HG03460 (cell line): ENCODE data around the gene FTCD.

Experiments used
- ATAC-seq: cut with Tn5 transposase; IDR thresholded peaks from one replicate; pipeline ENCODE4 v1.9.1; 2021; ENCODE audit not compliant: unreplicated experiment

The FTCD gene

DNA sequence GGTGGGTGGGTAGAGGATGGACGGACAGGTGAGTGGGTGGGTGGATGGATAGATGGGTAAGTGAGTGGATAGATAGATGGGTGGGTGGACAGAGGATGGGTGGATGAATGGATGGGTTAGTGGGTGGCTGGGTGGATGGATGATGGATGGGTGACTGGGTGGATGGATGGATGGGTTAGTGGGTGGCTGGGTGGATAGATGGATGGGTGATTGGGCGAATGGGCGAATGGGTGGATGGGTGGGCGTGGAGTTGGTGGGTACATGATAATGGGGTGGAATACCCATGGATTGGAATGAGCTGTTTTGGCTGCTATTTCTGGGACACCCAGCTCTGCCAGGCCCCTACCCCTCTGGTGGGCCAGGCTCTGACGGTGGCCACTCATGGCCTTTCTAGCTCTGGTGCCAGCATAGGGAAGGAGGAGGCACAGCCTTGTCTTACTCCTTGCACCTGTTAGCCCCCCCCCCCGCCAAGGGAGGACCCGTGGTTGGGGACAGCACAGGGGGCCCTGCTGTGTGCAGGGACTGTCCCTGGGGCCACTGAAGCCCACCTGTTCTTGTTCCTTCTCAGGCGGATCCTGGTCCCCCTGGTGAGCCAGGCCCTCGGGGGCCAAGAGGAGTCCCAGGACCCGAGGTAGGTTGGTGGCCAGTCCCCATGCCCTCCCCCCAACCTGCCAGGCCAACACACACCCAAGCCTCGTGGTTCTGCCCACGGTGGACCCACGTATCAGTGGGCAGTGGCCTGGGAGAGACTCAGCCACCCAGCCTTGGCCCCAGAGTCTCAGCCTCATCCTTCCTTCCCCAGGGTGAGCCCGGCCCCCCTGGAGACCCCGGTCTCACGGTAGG is 31.1 kb downstream of the FTCD start:
- no peak for ATAC-seq

- ATAC-seq: no peak
Observed at GRCh38 chr21:46122758-46123683, 32.4 kb downstream of the FTCD start.

DNA sequence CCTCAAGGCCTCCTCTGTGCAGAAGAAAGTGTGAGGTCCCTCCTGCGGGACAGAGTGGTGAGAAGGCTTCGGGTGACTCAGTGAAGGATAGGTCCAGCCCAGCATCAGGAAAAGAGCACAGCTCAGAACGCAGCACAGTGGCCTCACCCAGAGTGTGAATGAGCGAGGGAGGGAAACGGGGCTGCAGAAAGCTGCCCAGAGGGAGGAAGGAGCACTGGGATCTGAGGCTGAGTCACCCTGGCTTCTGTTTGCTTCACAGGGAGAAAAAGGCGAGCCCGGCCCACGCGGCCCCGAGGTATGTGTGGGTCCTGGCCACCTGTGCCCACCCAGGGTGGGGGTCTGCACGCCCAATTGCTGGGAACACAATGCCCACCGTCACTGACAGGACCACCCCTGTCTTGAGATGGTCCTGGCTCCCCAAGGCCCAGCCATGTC is 33.1 kb downstream of the FTCD start:
- ATAC-seq: no peak

DNA sequence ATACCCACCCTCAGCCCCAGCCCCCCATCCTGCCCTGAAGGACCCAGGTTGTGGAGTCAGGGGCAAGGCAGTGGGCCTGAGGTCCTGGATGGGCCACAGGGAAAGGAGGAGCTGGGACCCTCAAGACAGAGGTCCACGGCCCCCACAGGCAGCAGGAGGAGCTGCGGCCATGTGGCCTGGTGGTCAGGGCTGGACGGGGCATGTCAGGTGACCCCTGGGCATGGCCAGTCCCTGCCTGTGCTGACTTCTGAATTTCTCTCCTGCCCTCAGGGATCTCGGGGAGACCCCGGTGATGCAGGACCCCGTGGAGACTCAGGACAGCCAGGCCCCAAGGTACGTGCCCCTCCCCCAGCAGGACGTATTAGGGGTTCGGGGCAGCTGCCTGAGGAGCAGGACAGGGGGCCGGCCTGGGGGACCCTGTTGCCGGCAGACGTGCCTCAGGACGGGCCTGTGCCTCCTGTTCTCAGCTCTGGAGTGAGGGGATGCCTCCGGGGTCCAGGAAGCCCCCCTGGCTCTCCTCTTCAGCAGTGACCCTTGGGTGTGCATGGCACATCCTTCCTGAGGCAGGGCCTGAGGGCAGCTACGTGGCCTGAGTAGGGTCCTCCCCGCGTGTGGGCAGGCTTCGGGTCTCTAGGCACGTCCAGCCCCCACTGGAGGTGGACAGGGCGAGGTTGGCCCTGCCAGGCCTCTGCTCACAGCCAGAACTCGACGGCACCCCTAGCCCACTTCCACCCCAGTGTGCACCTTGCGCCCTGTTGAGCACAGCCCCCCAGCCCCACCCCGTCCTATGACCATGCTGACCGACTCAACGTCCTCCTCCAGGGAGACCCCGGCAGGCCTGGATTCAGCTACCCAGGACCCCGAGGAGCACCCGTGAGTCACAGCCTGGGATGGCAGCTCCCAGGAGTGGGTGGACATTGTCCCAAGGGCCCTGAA is 33.8 kb downstream of the FTCD start:
- ATAC-seq: no peak

- no peak for ATAC-seq
Observed at GRCh38 chr21:46120301-46121285, 34.8 kb downstream of the FTCD start.

GRCh38 chr21:46119637-46120271 is 35.6 kb downstream of the FTCD start:
- no peak for ATAC-seq

DNA sequence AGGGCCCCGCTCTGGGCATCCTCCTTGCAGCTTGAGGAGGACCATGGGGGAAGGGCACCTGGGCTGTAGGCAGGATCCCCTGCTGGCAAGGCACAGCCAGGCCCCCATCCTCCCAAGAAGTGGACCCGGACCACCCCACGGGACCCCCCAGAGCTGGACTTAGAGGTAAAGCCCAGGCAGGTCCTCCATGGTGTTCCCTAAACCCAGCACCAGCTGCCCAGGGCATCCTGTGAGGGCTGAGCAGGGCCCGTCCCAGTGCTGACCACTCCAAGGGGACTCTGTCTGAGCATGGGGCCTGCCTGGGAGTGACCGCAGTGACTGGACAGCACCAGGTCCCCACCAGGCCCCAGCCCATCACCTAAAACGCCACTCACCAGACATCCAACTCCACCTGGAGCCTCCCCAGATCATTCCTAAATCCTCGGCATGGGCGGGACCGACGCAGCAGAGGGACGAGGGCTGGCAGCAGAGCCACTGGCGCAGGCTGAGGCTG is 36.2 kb downstream of the FTCD start:
- ATAC-seq: no peak

GRCh38 chr21:46118316-46119143 is 36.8 kb downstream of the FTCD start:
- ATAC-seq: no peak

DNA sequence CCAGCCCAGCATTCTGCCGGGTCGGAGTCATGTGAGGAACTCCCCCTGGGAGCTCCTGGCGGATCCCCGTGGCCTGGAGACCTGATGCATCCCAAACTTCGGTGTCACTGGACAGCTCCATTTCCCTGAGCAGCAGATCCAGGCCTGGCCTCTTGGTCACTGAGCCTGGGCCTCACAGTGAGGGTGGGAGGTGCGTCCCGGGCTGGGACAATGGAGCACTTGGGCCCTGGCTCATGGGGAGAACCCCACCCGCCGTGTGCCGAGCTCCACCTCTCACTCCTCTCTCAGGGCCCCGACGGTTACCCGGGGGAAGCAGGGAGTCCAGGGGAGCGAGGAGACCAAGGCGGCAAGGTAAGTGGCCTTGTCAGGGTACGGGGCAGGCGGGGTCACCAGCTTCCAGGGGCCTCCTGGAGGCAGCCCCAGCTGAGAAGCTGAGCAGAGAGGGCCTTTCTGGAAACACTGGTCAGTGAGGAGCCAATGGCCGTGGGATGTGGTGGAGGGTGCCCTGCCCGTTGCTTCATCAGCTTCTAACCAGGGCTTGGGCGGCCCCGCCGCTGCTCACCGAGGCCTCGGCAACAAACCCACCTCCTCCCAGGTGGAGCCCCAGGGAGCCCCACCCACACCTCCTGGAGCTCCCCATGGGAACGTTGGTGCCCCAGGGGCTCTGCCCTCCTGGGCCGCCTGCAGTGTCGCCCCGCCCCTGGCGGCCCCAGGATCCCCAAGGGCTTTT is 37.6 kb downstream of the FTCD start:
- ATAC-seq: no peak

GRCh38 chr21:46116776-46117585 is 38.4 kb downstream of the FTCD start:
- no peak for ATAC-seq

- ATAC-seq: no peak
Observed at GRCh38 chr21:46116189-46116775, 39.1 kb downstream of the FTCD start.

- no peak for ATAC-seq
Observed at GRCh38 chr21:46115441-46116188, 39.8 kb downstream of the FTCD start.

DNA sequence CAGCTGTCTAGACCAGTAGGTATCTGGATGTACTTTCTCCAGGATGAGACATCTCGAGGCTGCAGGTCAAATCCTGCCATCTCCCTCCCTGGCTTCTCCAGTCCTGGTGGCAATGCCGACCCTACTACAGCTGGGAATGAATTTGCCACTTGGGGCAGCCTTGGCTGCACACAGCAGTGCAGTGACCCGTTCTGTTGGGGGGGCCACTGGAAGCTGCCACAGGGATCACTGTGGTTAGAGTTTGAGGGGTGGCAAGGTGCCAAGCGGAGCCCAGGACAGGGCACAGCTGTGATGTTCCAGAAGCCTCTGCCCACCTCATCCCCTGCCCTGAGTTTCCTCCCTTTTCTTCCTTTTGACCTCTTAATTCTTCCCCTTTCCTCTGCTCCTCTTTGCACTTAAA is 40.4 kb downstream of the FTCD start:
- ATAC-seq: no peak

DNA sequence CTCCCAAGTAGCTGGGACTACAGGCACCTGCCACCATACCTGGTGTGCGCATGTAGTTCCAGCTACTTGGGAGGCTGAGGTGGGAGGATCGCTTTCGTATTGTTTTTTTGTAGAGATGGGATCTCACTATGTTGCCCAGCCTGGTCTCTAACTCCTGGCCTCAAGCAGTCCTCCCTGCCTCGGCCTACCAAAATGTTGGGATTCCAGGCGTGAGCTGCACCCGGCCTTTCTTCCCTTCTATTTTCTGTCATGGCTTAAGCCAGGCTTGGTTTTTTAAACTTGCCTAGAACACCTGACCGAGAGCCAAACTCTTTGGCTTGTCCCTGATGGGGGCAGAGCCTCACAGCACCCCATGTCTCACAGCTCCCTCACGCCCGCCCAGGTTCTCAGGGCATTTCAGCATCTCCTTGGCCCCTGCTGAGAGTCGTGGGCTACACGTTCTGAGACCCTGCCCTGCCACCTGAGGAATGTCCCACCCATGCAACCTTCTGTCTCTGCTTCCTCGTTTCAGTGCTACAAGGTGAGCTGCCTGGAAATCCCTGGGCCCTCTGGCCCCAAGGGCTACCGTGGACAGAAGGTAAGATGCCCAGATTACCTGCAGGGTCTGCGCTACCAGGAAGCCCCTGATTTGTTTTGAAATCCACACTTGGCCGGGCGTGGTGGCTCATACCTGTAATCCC is 41.7 kb downstream of the FTCD start:
- ATAC-seq: no peak

DNA sequence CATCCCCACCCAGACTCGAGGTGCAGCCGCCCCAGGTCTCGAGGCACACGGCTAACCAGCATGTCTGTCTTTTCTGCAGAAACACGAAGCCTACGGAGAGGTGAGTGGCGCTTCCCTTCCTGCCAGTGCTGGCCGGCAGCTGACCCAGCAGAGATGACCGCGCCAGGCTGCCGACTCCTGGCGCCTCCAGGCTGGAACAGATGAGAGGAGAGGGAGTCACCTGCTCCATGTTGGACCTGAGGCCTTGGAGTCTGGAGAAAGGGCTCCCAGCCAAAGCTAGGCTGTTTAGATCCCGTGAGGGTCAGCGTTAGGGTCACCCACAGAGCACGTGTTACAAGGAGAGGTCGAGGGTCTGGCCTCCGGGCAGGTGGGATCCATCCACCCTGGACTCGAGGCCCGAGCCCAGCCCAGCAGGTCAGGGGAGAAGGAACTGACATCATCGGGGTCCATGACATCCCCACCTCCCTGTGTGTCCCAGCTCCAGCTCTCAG is 42.6 kb downstream of the FTCD start:
- no peak for ATAC-seq
